NCI-H510A (cell line): ENCODE measurements around the gene MCOLN2.
"Not testable (repeated sequence)": the region's sequence is repeated elsewhere in the genome, so short reads cannot be mapped to it uniquely, and the experiment has no call there.

ENCODE experiments used
- DNase-seq: peaks from one replicate; lab custom pipeline; 2025; lab: John Stamatoyannopoulos, UW

The MCOLN2 gene

GRCh38 chr1:84996846-84997666 is at the start of gene MCOLN2:
TSS of gene MCOLN2 (minus strand) at chr1:84997113. CDS start at chr1:84996872, 241 bp downstream.
- DNase-seq, result peak; percentile 80

GRCh38 chr1:85042413-85042812 is 45.5 kb upstream of the MCOLN2 start:
- no peak for DNase-seq

GRCh38 chr1:85041793-85042192 is 44.9 kb upstream of the MCOLN2 start:
- DNase-seq, result no peak

GRCh38 chr1:85033221-85033620 is 36.3 kb upstream of the MCOLN2 start:
- DNase-seq, result no peak

- no peak for DNase-seq
Measured at GRCh38 chr1:85030536-85030935, 33.6 kb upstream of the MCOLN2 start.

GRCh38 chr1:85028151-85028550 is 31.2 kb upstream of the MCOLN2 start:
- no peak for DNase-seq

- no peak for DNase-seq
Measured at GRCh38 chr1:85027242-85027983, 30.5 kb upstream of the MCOLN2 start.

GRCh38 chr1:85025940-85026339 is 29.0 kb upstream of the MCOLN2 start:
- DNase-seq, result no peak

- no peak for DNase-seq
Measured at GRCh38 chr1:85024736-85025135, 27.8 kb upstream of the MCOLN2 start.

GRCh38 chr1:85022700-85023099 is 25.8 kb upstream of the MCOLN2 start:
- no peak for DNase-seq

- no peak for DNase-seq
Measured at GRCh38 chr1:85019994-85020393, 23.1 kb upstream of the MCOLN2 start.

- DNase-seq, result no peak
Measured at GRCh38 chr1:85015826-85016225, 18.9 kb upstream of the MCOLN2 start.

- DNase-seq, result not testable (repeated sequence)
Measured at GRCh38 chr1:85005641-85006040, 8.7 kb upstream of the MCOLN2 start.

GRCh38 chr1:85001742-85002141 is 4.8 kb upstream of the MCOLN2 start:
- no peak for DNase-seq

- no peak for DNase-seq
Measured at GRCh38 chr1:84998642-84999280, 1.8 kb upstream of the MCOLN2 start.

- DNase-seq, result peak; percentile 41
Measured at GRCh38 chr1:84997667-84998600, 1.0 kb upstream of the MCOLN2 start.

GRCh38 chr1:84995484-84996334 is 1.2 kb downstream of the MCOLN2 start:
- no peak for DNase-seq

GRCh38 chr1:84991097-84991920 is 5.6 kb downstream of the MCOLN2 start:
- DNase-seq, result no peak

GRCh38 chr1:84988588-84988987 is 8.3 kb downstream of the MCOLN2 start:
- DNase-seq, result no peak

- not testable (repeated sequence) for DNase-seq
Measured at GRCh38 chr1:84986561-84986960, 10.4 kb downstream of the MCOLN2 start.
